Neural cell (in vitro differentiated cells): ENCODE measurements around the gene C4B.
"Not testable (repeated sequence)": the region's sequence is repeated elsewhere in the genome, so short reads cannot be mapped to it uniquely, and the experiment has no call there.

Source experiments
- CTCF ChIP-seq: fragments of 450-650 bp; IDR thresholded peaks from 2 replicates; pipeline ENCODE4 v1.5.1; 2014; ENCODE audit warnings: antibody characterized with exemption, mild to moderate bottlenecking, moderate library complexity; ENCODE audit not compliant: poor library complexity, severe bottlenecking
- EP300 ChIP-seq: fragments of 450-650 bp; conservative IDR thresholded peaks from 2 replicates; pipeline ENCODE4 v1.6.1; 2014; ENCODE audit warnings: antibody characterized with exemption, mild to moderate bottlenecking, moderate library complexity; ENCODE audit not compliant: poor library complexity, severe bottlenecking
- EZH2 ChIP-seq: fragments of 200-600, 300-800 bp; shearing (Covaris generic), sonication (generic); IDR thresholded peaks from 2 replicates; pipeline ENCODE4 v1.6.1; 2014; ENCODE audit warnings: antibody characterized with exemption, low read length, borderline replicate concordance, mild to moderate bottlenecking; ENCODE audit not compliant: insufficient read depth, poor library complexity, severe bottlenecking
- POLR2AphosphoS5 ChIP-seq: IDR thresholded peaks from 2 replicates; pipeline ENCODE4 v1.6.1; 2012
- RAD21 ChIP-seq: fragments of 450-650 bp; conservative IDR thresholded peaks from 2 replicates; pipeline ENCODE4 v1.6.1; 2014; ENCODE audit warnings: antibody characterized with exemption, mild to moderate bottlenecking, moderate library complexity
- REST ChIP-seq: IDR thresholded peaks from 2 replicates; pipeline ENCODE4 v1.6.1; 2012; ENCODE audit warnings: borderline replicate concordance
- SMC3 ChIP-seq: fragments of 450-650 bp; conservative IDR thresholded peaks from 2 replicates; pipeline ENCODE4 v1.6.1; 2014; ENCODE audit warnings: antibody characterized with exemption, mild to moderate bottlenecking, moderate library complexity; ENCODE audit not compliant: poor library complexity
- TAF1 ChIP-seq: IDR thresholded peaks from 2 replicates; pipeline ENCODE4 v1.6.1; 2012; ENCODE audit warnings: low read depth

GRCh38 chr6:32010856-32011530 lies 3.6 kb upstream of the C4B start:
- not testable (repeated sequence) for TF ChIP-seq CTCF, POLR2AphosphoS5, TAF1, SMC3, REST, EZH2, EP300, RAD21
